Heart left ventricle (tissue), 16 donors: ENCODE results near the gene NTM. TPM values are rescaled to one million over a fixed set of nuclear protein-coding genes. Genes with fewer than 3 reads are reported as not detected.

Experiments used
- ATAC-seq, 4 donors: fragments of 200-7000 bp; cut with Tn5 transposase; one replicate each; pipeline ENCODE4 v1.9.1; 2020 to 2022; ENCODE audit warnings: moderate library complexity in 4 of 4, mild to moderate bottlenecking in 3 of 4, moderate number of reproducible peaks in 1 of 4
- DNase-seq, 5 donors: peaks; one replicate each; pipeline ENCODE4 v3.0.0-alpha.2; 2020
- H3K27ac ChIP-seq, 12 donors: fragments of 200-600 bp; sonication (generic) in 4 of 12; one replicate each; pipeline versions ENCODE4 v1.5.0 to v1.8.0; 2016 to 2022; ENCODE audit warnings: mild to moderate bottlenecking in 2 of 12
- H3K27me3 ChIP-seq, 9 donors: fragments of 200-600 bp; sonication (generic) in 2 of 9; one replicate each; pipeline versions ENCODE4 v1.5.1 to v1.8.0; 2016 to 2022; ENCODE audit warnings: mild to moderate bottlenecking in 3 of 9
- H3K36me3 ChIP-seq, 9 donors: fragments of 200-600 bp; sonication (generic) in 2 of 9; one replicate each; pipeline versions ENCODE4 v1.5.0 to v1.8.0; 2018 to 2022; ENCODE audit warnings: mild to moderate bottlenecking in 2 of 9
- H3K4me1 ChIP-seq, 12 donors: fragments of 200-600 bp; sonication (generic) in 4 of 12; one replicate each; pipeline versions ENCODE4 v1.5.0 to v1.8.0; 2016 to 2022; ENCODE audit warnings: mild to moderate bottlenecking in 3 of 12
- H3K4me3 ChIP-seq, 12 donors: fragments of 200-600 bp; sonication (generic) in 4 of 12; one replicate each; pipeline versions ENCODE4 v1.5.0 to v1.8.0; 2017 to 2022; ENCODE audit warnings: mild to moderate bottlenecking in 9 of 12, moderate library complexity in 4 of 12
- H3K9me3 ChIP-seq, 12 donors: fragments of 200-600 bp; sonication (generic) in 4 of 12; one replicate each; pipeline versions ENCODE4 v1.5.0 to v1.8.0; 2016 to 2022; ENCODE audit warnings: mild to moderate bottlenecking in 1 of 12
- CTCF ChIP-seq, 12 donors: fragments of 200-600 bp; sonication (generic) in 4 of 12; IDR thresholded peaks; one replicate each; pipeline versions ENCODE4 v1.5.0 to v1.8.0; 2018 to 2022; ENCODE audit warnings: antibody characterized with exemption in 12 of 12, mild to moderate bottlenecking in 5 of 12
- POLR2A ChIP-seq, 2 donors: fragments of 450-650 bp; IDR thresholded peaks; one replicate each; pipeline ENCODE4 v1.6.1; 2017; ENCODE audit warnings: antibody characterized with exemption in 2 of 2, mild to moderate bottlenecking in 2 of 2, moderate library complexity in 2 of 2
- WGBS, 4 donors: extraction: QIAGEN DNeasy Blood & Tissue Kit in 2 of 4; methylation state at CpG; one replicate each; pipeline versions ENCODE4 v1.1.5 to v1.1.7; 2013 to 2018; 5-methylcytosine and 5-hydroxymethylcytosine counted together
- intact Hi-C, 10 donors: fragments of 100-400 bp; cut with DNase I; formaldehyde crosslinking; loops; one replicate each; pipeline versions ENCODE4 v1.11.1 to v1.14.2; 2022
- polyA plus RNA-seq, 2 donors: library from polyadenylated mRNA; stranded (reverse); fragments of 200-250 nt; gene quantifications; one replicate each; pipeline ENCODE4 v1.2.3, GENCODE V29; 2013
- total RNA-seq, 9 donors: library from RNA; depleted of rRNA in 2 of 9; stranded (reverse); fragments of >200 nt in 2 of 9; fragmentation: NEBNext Ultra II Directional in 3 of 9; extraction: Animal tissue kit (Norgen Biotek cat#: 25700) in 3 of 9; gene quantifications; one replicate each; pipeline versions ENCODE4 v1.1.0 to v1.2.4, GENCODE V29; 2016 to 2023
- donor health status: ischemic (EF 13 %, LVEDD 7.1; RV severe dilation, severe dysfunction).
- donor health status: healthy with polysubstance abuse.
- donor health status: DM: no; HTN: yes; CAD: no.
- donor health status: DM: no; HTN: no; CAD: no.
- donor health status: ischemic (EF 25% LVEDD 6.9; RV normal size, moderate dysfunction).
- donor health status: ischemic (EF 25% LVEDD 5.7; RV mildly dilated, moderate dysfunction).
- donor health status: healthy.
- donor health status: DM: yes; HTN: yes; CAD: no.
- donor health status: ischemic (EF 35%, LVEDD 5.7; RV mildly dilated, moderate dysfunction).
- donor health status: nonischemic (EF 11% LVEDD 7.7; RV severe dilation, severe dysfunction).
- donor health status: DM: yes; HTN: yes; CAD: no.
- donor health status: PGD.
- donor health status: ischemic (EF 29% LVEDD 5.4; RV normal size, mild dysfunction).
- donor health status: nonischemic (EF 23%, LVEDD 6.1; RV moderate dilation, normal function).

Gene NTM
- total and polyA plus RNA-seq, 11 donors, result 0.40 to 7.7 (median 1.5) TPM

GRCh38 chr11:131642756-131643531 lies 272.5 kb downstream of the NTM start:
- H3K36me3 ChIP-seq, result no peaks in the 10 kb centered on the region
- no peak for ATAC-seq
- H3K27ac ChIP-seq, result no peak overlapping the region
- H3K4me3 ChIP-seq, result no peak overlapping the region
- no peak for DNase-seq
- no peaks in the 10 kb centered on the region for H3K9me3 ChIP-seq
- TF ChIP-seq CTCF (IDR thresholded peaks at IDR 0.05) (no peak), POLR2A (IDR thresholded peaks at IDR 0.05) (no peak)
- intact Hi-C loops, result no loop called here
- H3K27me3 ChIP-seq, result peaks cover 0 to 3% (median 0%) of the 10 kb centered on the region in 9 donors
- WGBS, 4 donors, result 64 to 71% (median 65%) methylated on average over 13 to 15 of the region's 15 CpGs
- H3K4me1 ChIP-seq, result no peaks in the 10 kb centered on the region

- no peaks in the 10 kb centered on the region for H3K4me1 ChIP-seq
- TF ChIP-seq CTCF (IDR thresholded peaks at IDR 0.05), result no peak
- TF ChIP-seq POLR2A (IDR thresholded peaks at IDR 0.05), result no peak
- H3K27me3 ChIP-seq, result peaks cover 0 to 7% (median 0%) of the 10 kb centered on the region in 9 donors
- WGBS, 4 donors, result 80 to 86% (median 84%) methylated on average over 5 of the region's 5 CpGs
- ATAC-seq, result no peak
- H3K36me3 ChIP-seq, result no peaks in the 10 kb centered on the region
- no peak overlapping the region for H3K27ac ChIP-seq
- intact Hi-C loops, result no loop called here
- no peak overlapping the region for H3K4me3 ChIP-seq
- no peak for DNase-seq
- no peaks in the 10 kb centered on the region for H3K9me3 ChIP-seq
These were observed 273.9 kb downstream of the NTM start for GRCh38 chr11:131644204-131644795.

GRCh38 chr11:131645237-131645636 lies 274.8 kb downstream of the NTM start:
- DNase-seq (no peak), ATAC-seq (no peak)
- intact Hi-C loops, result no loop called here
- no peak for TF ChIP-seq POLR2A (IDR thresholded peaks at IDR 0.05)
- no peak for TF ChIP-seq CTCF (IDR thresholded peaks at IDR 0.05)
- H3K9me3 ChIP-seq, result no peaks in the 10 kb centered on the region
- H3K27me3 ChIP-seq, result peaks cover 0 to 12% (median 0%) of the 10 kb centered on the region in 9 donors
- H3K4me3 ChIP-seq, result no peak overlapping the region
- H3K27ac ChIP-seq, result no peak overlapping the region
- 27 to 52% (median 39%) methylated on average over 6 of the region's 6 CpGs for WGBS, 4 donors
- no peaks in the 10 kb centered on the region for H3K36me3 ChIP-seq
- no peaks in the 10 kb centered on the region for H3K4me1 ChIP-seq

- Histone ChIP-seq H3K9me3 (no peaks in the 10 kb centered on the region), H3K4me1 (no peaks in the 10 kb centered on the region), H3K27ac (no peak overlapping the region), H3K36me3 (no peaks in the 10 kb centered on the region), H3K27me3 (peaks cover 0 to 20% (median 0%) of the 10 kb centered on the region in 9 donors), H3K4me3 (no peak overlapping the region)
- 50 to 77% (median 70%) methylated on average over 5 of the region's 5 CpGs for WGBS, 4 donors
- ATAC-seq, result no peak
- intact Hi-C loops, result no loop called here
- no peak for TF ChIP-seq CTCF (IDR thresholded peaks at IDR 0.05)
- TF ChIP-seq POLR2A (IDR thresholded peaks at IDR 0.05), result no peak
- no peak for DNase-seq
These were observed 279.4 kb downstream of the NTM start for GRCh38 chr11:131649856-131650255.
